GM23248 (cell line): ENCODE results near the gene MYO1H. TPM values are rescaled to one million over a fixed set of nuclear protein-coding genes. Genes with fewer than 3 reads are reported as not detected.

ENCODE experiments used
- DNase-seq: peaks from one replicate; pipeline ENCODE4 v3.0.0-alpha.2; 2015
- H2AFZ ChIP-seq: fragments of 200-600 bp; sonication (generic); 2 replicates; pipeline ENCODE4 v1.6.1; 2016; ENCODE audit warnings: antibody characterized with exemption
- H3F3A ChIP-seq: fragments of 200-600 bp; sonication (generic); 2 replicates; pipeline ENCODE4 v1.6.1; 2016; ENCODE audit warnings: mild to moderate bottlenecking, antibody characterized with exemption, mixed run types; ENCODE audit not compliant: insufficient read depth
- H3K27ac ChIP-seq: fragments of 200-600 bp; sonication (generic); 2 replicates; pipeline ENCODE4 v1.5.1; 2016; ENCODE audit warnings: mild to moderate bottlenecking
- H3K27me3 ChIP-seq: fragments of 200-600 bp; sonication (generic); replicated peaks from 2 replicates; pipeline ENCODE4 v1.6.1; 2016; ENCODE audit warnings: mild to moderate bottlenecking; ENCODE audit not compliant: insufficient read depth
- H3K36me3 ChIP-seq: fragments of 200-600 bp; sonication (generic); 2 replicates; pipeline ENCODE4 v1.6.1; 2016; ENCODE audit warnings: low read depth, mild to moderate bottlenecking
- H3K4me1 ChIP-seq: fragments of 200-600 bp; sonication (generic); 2 replicates; pipeline ENCODE4 v1.6.1; 2016; ENCODE audit warnings: mild to moderate bottlenecking; ENCODE audit not compliant: insufficient read depth
- H3K4me2 ChIP-seq: fragments of 200-600 bp; sonication (generic); one replicate; pipeline ENCODE4 v1.6.1; 2016; ENCODE audit warnings: mild to moderate bottlenecking; ENCODE audit not compliant: unreplicated experiment
- H3K4me3 ChIP-seq: fragments of 200-600 bp; sonication (generic); 2 replicates; pipeline ENCODE4 v1.5.1; 2016; ENCODE audit warnings: mild to moderate bottlenecking
- H3K79me2 ChIP-seq: fragments of 200-600 bp; sonication (generic); 2 replicates; pipeline ENCODE4 v1.6.1; 2016; ENCODE audit warnings: mild to moderate bottlenecking; ENCODE audit not compliant: insufficient read depth
- H3K9ac ChIP-seq: fragments of 200-600 bp; sonication (generic); 2 replicates; pipeline ENCODE4 v1.6.1; 2016; ENCODE audit warnings: mild to moderate bottlenecking
- H3K9me2 ChIP-seq: fragments of 200-600 bp; sonication (generic); 2 replicates; pipeline ENCODE4 v1.6.1; 2016; ENCODE audit warnings: mixed run types, mild to moderate bottlenecking, moderate library complexity; ENCODE audit not compliant: insufficient read depth
- H3K9me3 ChIP-seq: fragments of 200-600 bp; sonication (generic); one replicate; pipeline ENCODE4 v1.6.1; 2017; ENCODE audit warnings: low read depth
- H4K20me1 ChIP-seq: fragments of 200-600 bp; sonication (generic); 2 replicates; pipeline ENCODE4 v1.6.0; 2016; ENCODE audit not compliant: insufficient read depth
- EZH2 ChIP-seq: fragments of 200-600 bp; sonication (generic); IDR thresholded peaks from 2 replicates; pipeline ENCODE4 v1.6.1; 2018; ENCODE audit warnings: antibody characterized with exemption, mild to moderate bottlenecking; ENCODE audit not compliant: insufficient read depth, poor library complexity, severe bottlenecking
- EZH2phosphoT487 ChIP-seq: fragments of 200-600 bp; sonication (generic); IDR thresholded peaks from 2 replicates; pipeline ENCODE4 v1.6.1; 2018; ENCODE audit warnings: antibody characterized with exemption, moderate library complexity, mild to moderate bottlenecking, low read depth; ENCODE audit not compliant: insufficient read depth
- WGBS, 2 experiments: methylation state at CpG; one replicate each; pipeline ENCODE4 v1.1.6; 2015 to 2017; ENCODE audit warnings: low lambda C conversion rate in 2 of 2, low coverage in 1 of 2; ENCODE audit errors: missing lambda C conversion rate in 2 of 2; 5-methylcytosine and 5-hydroxymethylcytosine counted together
- in situ Hi-C: fragments of 300-500 bp; cut with MboI; formaldehyde crosslinking; loops from 2 replicates; pipeline ENCODE4 v1.15.0; 2020
- polyA plus RNA-seq: library from polyadenylated mRNA; unstranded; fragments of >200 nt; fragmentation: Nextera tagmentation; extraction: Ambion mirVana; gene quantifications from 2 replicates; pipeline ENCODE4 v1.2.1, GENCODE V29; 2016
- total RNA-seq: library from RNA; depleted of rRNA; stranded (reverse); fragments of >200 nt; shearing (Covaris generic); gene quantifications from 2 replicates; pipeline ENCODE4 v1.2.3, GENCODE V29; 2014

Gene MYO1H
- total and polyA plus RNA-seq, 2 experiments from 2014 or later, result not detected

- peaks cover 28% of the 10 kb centered on the region for H3K36me3 ChIP-seq
- no peaks in the 10 kb centered on the region; the same call in 1 of the 2 replicates for H4K20me1 ChIP-seq
- no peaks in the 10 kb centered on the region for H3K27me3 ChIP-seq
- no peak for DNase-seq
- peaks cover 33% of the 10 kb centered on the region for H3F3A ChIP-seq
- in situ Hi-C loops, result no loop called here
- no peaks in the 10 kb centered on the region for H3K9me2 ChIP-seq
- H3K4me3 ChIP-seq, result no peak overlapping the region
- peak overlapping the region; percentile 74 for H3K27ac ChIP-seq
- H2AFZ ChIP-seq, result no peak overlapping the region
- H3K9ac ChIP-seq, result peak overlapping the region; percentile 54; the same call in 1 of the 2 replicates
- H3K9me3 ChIP-seq, result no peaks in the 10 kb centered on the region
- H3K79me2 ChIP-seq, result peaks cover 59% of the 10 kb centered on the region
- no peak overlapping the region for H3K4me2 ChIP-seq
- no peak for TF ChIP-seq EZH2phosphoT487
- TF ChIP-seq EZH2, result no peak
- peaks cover 34% of the 10 kb centered on the region for H3K4me1 ChIP-seq
- 46 to 52% methylated on average over 6 of the region's 6 CpGs for WGBS, 2 experiments
Measured at GRCh38 chr12:109444259-109444658, 96.6 kb downstream of the MYO1H start.

- Histone ChIP-seq H3K79me2 (peaks cover 68% of the 10 kb centered on the region), H3K9me3 (no peaks in the 10 kb centered on the region), H3K4me2 (peak overlapping the region; percentile 26), H3K27me3 (no peaks in the 10 kb centered on the region), H4K20me1 (no peaks in the 10 kb centered on the region; the same call in 1 of the 2 replicates), H3K4me1 (peaks cover 35% of the 10 kb centered on the region), H3K9me2 (no peaks in the 10 kb centered on the region), H3K9ac (peak overlapping the region; percentile 54), H2AFZ (no peak overlapping the region), H3K27ac (peak overlapping the region; percentile 74), H3K4me3 (no peak overlapping the region), H3K36me3 (peaks cover 34% of the 10 kb centered on the region), H3F3A (peaks cover 39% of the 10 kb centered on the region)
- TF ChIP-seq EZH2phosphoT487, result no peak
- TF ChIP-seq EZH2, result no peak
- peak; percentile 80 for DNase-seq
- WGBS, 2 experiments, result 57 to 58% methylated on average over 2 of the region's 2 CpGs
- in situ Hi-C loops, result no loop called here
Measured at GRCh38 chr12:109445191-109445609, 97.5 kb downstream of the MYO1H start.

- Histone ChIP-seq H3K4me2 (no peak overlapping the region), H2AFZ (no peak overlapping the region), H3K4me1 (peaks cover 27% of the 10 kb centered on the region), H3K9ac (no peak overlapping the region), H3K9me3 (no peaks in the 10 kb centered on the region), H3K27ac (no peak overlapping the region), H3K27me3 (no peaks in the 10 kb centered on the region), H3K79me2 (peaks cover 85% of the 10 kb centered on the region), H4K20me1 (no peaks in the 10 kb centered on the region; the same call in 1 of the 2 replicates), H3F3A (peaks cover 39% of the 10 kb centered on the region), H3K9me2 (no peaks in the 10 kb centered on the region), H3K4me3 (no peak overlapping the region), H3K36me3 (peaks cover 47% of the 10 kb centered on the region)
- in situ Hi-C loops, result no loop called here
- TF ChIP-seq EZH2phosphoT487, result no peak
- no peak for TF ChIP-seq EZH2
- WGBS, 2 experiments, result 87 to 90% methylated on average over 8 of the region's 8 CpGs
- DNase-seq, result no peak
Measured at GRCh38 chr12:109446869-109447268, 99.2 kb downstream of the MYO1H start.

- in situ Hi-C loops, result no loop called here
- no peak for DNase-seq
- H4K20me1 ChIP-seq, result no peaks in the 10 kb centered on the region; the same call in 1 of the 2 replicates
- no peak overlapping the region for H3K4me2 ChIP-seq
- H3F3A ChIP-seq, result peaks cover 39% of the 10 kb centered on the region
- no peaks in the 10 kb centered on the region for H3K9me3 ChIP-seq
- H3K36me3 ChIP-seq, result peaks cover 53% of the 10 kb centered on the region
- no peaks in the 10 kb centered on the region for H3K27me3 ChIP-seq
- 74 to 86% methylated on average over 9 of the region's 9 CpGs for WGBS, 2 experiments
- H3K27ac ChIP-seq, result no peak overlapping the region
- no peaks in the 10 kb centered on the region for H3K9me2 ChIP-seq
- H3K4me3 ChIP-seq, result no peak overlapping the region
- no peak overlapping the region for H2AFZ ChIP-seq
- H3K4me1 ChIP-seq, result peaks cover 27% of the 10 kb centered on the region
- TF ChIP-seq EZH2phosphoT487 (no peak), EZH2 (no peak)
- H3K79me2 ChIP-seq, result peaks cover 86% of the 10 kb centered on the region
- no peak overlapping the region for H3K9ac ChIP-seq
Measured at GRCh38 chr12:109447482-109447881, 99.8 kb downstream of the MYO1H start.

- H3K4me2 ChIP-seq, result peak overlapping the region; percentile 1
- no peak overlapping the region; the same call in 1 of the 2 replicates for H3K27ac ChIP-seq
- no peaks in the 10 kb centered on the region; the same call in 1 of the 2 replicates for H4K20me1 ChIP-seq
- TF ChIP-seq EZH2phosphoT487 (no peak), EZH2 (no peak)
- H3K9me3 ChIP-seq, result no peaks in the 10 kb centered on the region
- H3K9ac ChIP-seq, result no peak overlapping the region
- no peak overlapping the region for H2AFZ ChIP-seq
- no peak for DNase-seq
- in situ Hi-C loops, result no loop called here
- H3K27me3 ChIP-seq, result no peaks in the 10 kb centered on the region
- no peak overlapping the region for H3K4me3 ChIP-seq
- H3F3A ChIP-seq, result peaks cover 38% of the 10 kb centered on the region
- 54 to 56% methylated on average over 5 of the region's 5 CpGs for WGBS, 2 experiments
- H3K9me2 ChIP-seq, result no peaks in the 10 kb centered on the region
- H3K79me2 ChIP-seq, result peaks cover 90% of the 10 kb centered on the region
- H3K36me3 ChIP-seq, result peaks cover 61% of the 10 kb centered on the region
- H3K4me1 ChIP-seq, result peaks cover 27% of the 10 kb centered on the region
Measured at GRCh38 chr12:109448272-109448671, 100.6 kb downstream of the MYO1H start.
